PC-9 (cell line): Measurements from ENCODE around the gene CENPA. TPM values are rescaled to one million over a fixed set of nuclear protein-coding genes. Genes with fewer than 3 reads are reported as not detected.
"Not testable (repeated sequence)": the region's sequence is repeated elsewhere in the genome, so short reads cannot be mapped to it uniquely, and the experiment has no call there.

ENCODE experiments used
- BruUV-seq: library from RNA; stranded (reverse); fragments of 400-500 nt; replicated peaks from 2 replicates; lab custom pipeline; 2021; lab: Mats Ljungman, UMichigan
- CTCF ChIA-PET: fragments of 300-600 bp; sonication (Branson Sonifier 250); formaldehyde crosslinking; loops from one replicate; lab custom pipeline; 2022; ENCODE audit warnings: antibody characterized with exemption; lab: Charles Lee
- POLR2A ChIA-PET: fragments of 300-600 bp; sonication (Branson Sonifier 250); formaldehyde crosslinking; loops from one replicate; lab custom pipeline; 2022; ENCODE audit warnings: antibody characterized with exemption; ENCODE audit not compliant: unreplicated experiment; lab: Charles Lee
- DNase-seq, 2 experiments: peaks; one replicate each; pipeline versions ENCODE4 v3.0.0 to v3.0.0-alpha.2; 2015 to 2022; ENCODE audit warnings: mixed read lengths in 1 of 2
- H2AFZ ChIP-seq: fragments of 200-600 bp; sonication (generic); 2 replicates; pipeline ENCODE4 v1.8.1; 2017; ENCODE audit warnings: antibody characterized with exemption
- H3F3A ChIP-seq: fragments of 200-600 bp; sonication (generic); 2 replicates; pipeline ENCODE4 v1.8.1; 2017; ENCODE audit warnings: antibody characterized with exemption, mild to moderate bottlenecking, low read depth; ENCODE audit not compliant: insufficient read depth
- H3K27ac ChIP-seq: fragments of 200-600 bp; sonication (generic); 2 replicates; pipeline ENCODE4 v1.6.1; 2016; ENCODE audit warnings: mixed run types
- H3K27me3 ChIP-seq: fragments of 200-600 bp; sonication (generic); 2 replicates; pipeline ENCODE4 v1.6.1; 2016; ENCODE audit warnings: low read depth, mixed run types; ENCODE audit not compliant: insufficient read depth
- H3K36me3 ChIP-seq: fragments of 200-600 bp; sonication (generic); 2 replicates; pipeline ENCODE4 v1.6.1; 2016; ENCODE audit warnings: low read depth, mixed run types
- H3K4me1 ChIP-seq: fragments of 200-600 bp; sonication (generic); replicated peaks from 2 replicates; pipeline ENCODE4 v1.6.1; 2016; ENCODE audit warnings: mixed run types; ENCODE audit not compliant: insufficient read depth
- H3K4me2 ChIP-seq: fragments of 200-600 bp; sonication (generic); 2 replicates; pipeline ENCODE4 v1.6.1; 2017; ENCODE audit warnings: mixed run types
- H3K4me3 ChIP-seq: fragments of 200-600 bp; sonication (generic); 2 replicates; pipeline ENCODE4 v1.6.1; 2016; ENCODE audit warnings: mixed run types
- H3K79me2 ChIP-seq: fragments of 200-600 bp; sonication (generic); 2 replicates; pipeline ENCODE4 v1.6.1; 2017; ENCODE audit warnings: low read depth, mixed run types
- H3K9me2 ChIP-seq: fragments of 200-600 bp; sonication (generic); 2 replicates; pipeline ENCODE4 v1.8.1; 2017; ENCODE audit warnings: mild to moderate bottlenecking; ENCODE audit not compliant: insufficient read depth
- H3K9me3 ChIP-seq: fragments of 200-600 bp; sonication (generic); 2 replicates; pipeline ENCODE4 v1.8.1; 2016; ENCODE audit warnings: low read depth; ENCODE audit not compliant: insufficient read depth
- H4K20me1 ChIP-seq: fragments of 200-600 bp; sonication (generic); 2 replicates; pipeline ENCODE4 v1.8.1; 2017; ENCODE audit not compliant: insufficient read depth
- EZH2 ChIP-seq: fragments of 200-600 bp; sonication (generic); IDR thresholded peaks from 2 replicates; pipeline ENCODE4 v1.8.0; 2017; ENCODE audit warnings: antibody characterized with exemption, low read depth
- intact Hi-C: fragments of 100-400 bp; cut with micrococcal nuclease; formaldehyde crosslinking; loops from one replicate; pipeline ENCODE4 v1.10.0; 2022; ENCODE audit not compliant: unreplicated experiment
- total RNA-seq: library from RNA; stranded (reverse); gene quantifications from 2 replicates; pipeline ENCODE4 v1.2.3, GENCODE V29; 2021
- TF ChIP-seq, protein P1 (sequence below): fragments of 200-600 bp; sonication (generic); conservative IDR thresholded peaks from 2 replicates; pipeline ENCODE4 v1.6.1; 2017; ENCODE audit warnings: mixed run types, antibody characterized with exemption, mild to moderate bottlenecking, moderate library complexity

The CENPA gene
- total RNA-seq, 1 experiment from 2014 or later: 48.8 TPM

DNA sequence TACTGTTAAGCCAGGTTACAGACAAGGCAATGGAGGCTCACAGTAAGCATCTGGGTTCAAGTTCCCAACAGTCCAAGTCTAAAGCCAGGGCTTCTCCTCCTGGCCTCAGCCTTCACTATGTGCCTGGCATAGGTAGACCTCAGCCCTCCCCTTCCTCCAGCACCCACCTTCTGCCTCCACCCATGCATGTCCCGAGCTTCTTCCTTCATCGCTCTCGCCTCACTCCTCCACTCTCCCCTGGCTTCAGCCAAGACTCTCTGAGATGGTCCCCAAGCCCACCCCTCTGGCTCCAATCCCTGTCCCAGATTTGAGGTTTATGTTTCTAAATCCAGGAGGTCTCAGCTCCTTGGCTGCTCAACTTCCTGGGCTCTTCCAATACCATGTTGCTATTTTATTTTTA, 26.9 kb downstream of the CENPA start:
- Histone ChIP-seq H2AFZ (no peak overlapping the region), H3K4me1 (no peaks in the 10 kb centered on the region), H3K9me2 (no peaks in the 10 kb centered on the region), H3K9me3 (no peaks in the 10 kb centered on the region), H3K27me3 (peaks cover 8% of the 10 kb centered on the region; the same call in 1 of the 2 replicates), H3K27ac (no peak overlapping the region), H3K79me2 (no peaks in the 10 kb centered on the region), H3F3A (no peaks in the 10 kb centered on the region), H3K4me2 (no peak overlapping the region), H3K36me3 (no peaks in the 10 kb centered on the region), H4K20me1 (no peaks in the 10 kb centered on the region), H3K4me3 (no peak overlapping the region)
- BruUV-seq: no TSS peak
- ChIA-PET CTCF (no interaction called here), POLR2A (interaction anchor here (0.8 kb wide), 1 partner anchor 271 kb away, joined by 8 read pairs; no protein-coding TSS in a partner anchor)
- TF ChIP-seq, protein P1, sequence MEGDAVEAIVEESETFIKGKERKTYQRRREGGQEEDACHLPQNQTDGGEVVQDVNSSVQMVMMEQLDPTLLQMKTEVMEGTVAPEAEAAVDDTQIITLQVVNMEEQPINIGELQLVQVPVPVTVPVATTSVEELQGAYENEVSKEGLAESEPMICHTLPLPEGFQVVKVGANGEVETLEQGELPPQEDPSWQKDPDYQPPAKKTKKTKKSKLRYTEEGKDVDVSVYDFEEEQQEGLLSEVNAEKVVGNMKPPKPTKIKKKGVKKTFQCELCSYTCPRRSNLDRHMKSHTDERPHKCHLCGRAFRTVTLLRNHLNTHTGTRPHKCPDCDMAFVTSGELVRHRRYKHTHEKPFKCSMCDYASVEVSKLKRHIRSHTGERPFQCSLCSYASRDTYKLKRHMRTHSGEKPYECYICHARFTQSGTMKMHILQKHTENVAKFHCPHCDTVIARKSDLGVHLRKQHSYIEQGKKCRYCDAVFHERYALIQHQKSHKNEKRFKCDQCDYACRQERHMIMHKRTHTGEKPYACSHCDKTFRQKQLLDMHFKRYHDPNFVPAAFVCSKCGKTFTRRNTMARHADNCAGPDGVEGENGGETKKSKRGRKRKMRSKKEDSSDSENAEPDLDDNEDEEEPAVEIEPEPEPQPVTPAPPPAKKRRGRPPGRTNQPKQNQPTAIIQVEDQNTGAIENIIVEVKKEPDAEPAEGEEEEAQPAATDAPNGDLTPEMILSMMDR: no peak
- no peak for TF ChIP-seq EZH2
- DNase-seq: no peak
- intact Hi-C loops: no loop called here

DNA sequence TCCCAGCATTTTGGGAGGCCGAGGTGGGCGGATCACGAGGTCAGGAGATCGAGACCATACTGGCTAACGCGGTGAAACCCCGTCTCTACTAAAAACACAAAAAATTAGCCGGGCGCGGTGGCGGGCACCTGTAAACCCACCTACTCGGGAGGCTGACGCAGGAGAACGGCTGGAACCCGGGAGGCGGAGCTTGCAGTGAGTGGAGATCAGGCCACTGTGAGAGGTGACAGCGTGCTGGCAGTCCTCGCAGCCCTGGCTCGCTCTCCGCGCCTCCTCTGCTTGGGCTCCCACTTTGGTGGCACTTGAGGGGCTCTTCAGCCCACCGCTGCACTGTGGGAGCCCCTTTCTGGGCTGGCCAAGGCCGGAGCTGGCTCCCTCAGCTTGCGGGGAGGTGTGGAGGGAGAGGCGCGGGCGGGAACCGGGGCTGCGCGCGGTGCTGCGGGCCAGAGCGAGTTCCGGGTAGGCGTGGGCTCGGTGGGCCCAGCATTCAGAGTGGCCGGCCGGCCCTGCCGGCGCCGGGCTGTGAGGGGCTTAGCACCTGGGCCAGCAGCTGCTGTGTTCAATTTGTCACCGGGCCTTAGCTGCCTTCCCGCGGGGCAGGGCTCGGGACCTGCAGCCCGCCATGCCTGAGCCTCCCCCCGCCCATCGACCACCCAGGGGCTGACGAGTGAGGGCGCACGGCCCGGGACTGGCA, 28.4 kb downstream of the CENPA start:
- intact Hi-C loops, DNase-seq, POLR2A ChIA-PET, BruUV-seq, H3K27me3 ChIP-seq, H2AFZ ChIP-seq, H3K9me2 ChIP-seq, H3K9me3 ChIP-seq, H3K4me3 ChIP-seq, H3F3A ChIP-seq, H3K4me2 ChIP-seq, H3K79me2 ChIP-seq, H3K4me1 ChIP-seq, H3K36me3 ChIP-seq, H3K27ac ChIP-seq, H4K20me1 ChIP-seq, CTCF ChIA-PET: not testable (repeated sequence)

DNA sequence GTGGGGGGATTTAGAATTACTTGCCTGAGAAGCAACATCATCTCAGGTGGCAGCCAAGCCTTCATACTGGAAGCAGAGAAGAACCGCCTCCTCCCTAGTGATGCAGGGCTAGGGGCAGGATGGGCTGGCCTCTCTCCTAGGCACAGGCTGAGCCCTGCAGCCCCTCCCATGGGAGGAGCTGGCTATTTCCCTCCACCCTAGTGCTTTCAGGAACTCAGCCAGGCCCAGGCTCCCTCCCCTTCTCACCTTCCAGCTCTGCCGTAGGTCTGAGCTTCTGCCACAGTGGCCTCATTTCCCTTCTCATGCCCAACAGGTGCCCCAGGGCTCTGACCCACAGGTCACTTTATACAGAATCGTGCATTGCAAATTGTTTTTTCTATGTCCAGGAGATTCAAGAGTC, 31.0 kb downstream of the CENPA start:
- H3K4me3 ChIP-seq: no peak overlapping the region
- H3K79me2 ChIP-seq: no peaks in the 10 kb centered on the region
- H3K4me2 ChIP-seq: no peak overlapping the region
- H3K9me2 ChIP-seq: no peaks in the 10 kb centered on the region
- ChIA-PET CTCF (interaction anchor here (0.6 to 0.7 kb wide), 2 partner anchors 28 to 160 kb away, joined by 3 to 9 read pairs; no protein-coding TSS in a partner anchor), POLR2A (interaction anchor here (0.7 kb wide), 1 partner anchor 25 kb away, joined by 10 read pairs; no protein-coding TSS in a partner anchor)
- no peaks in the 10 kb centered on the region for H3F3A ChIP-seq
- intact Hi-C loops: no loop called here
- H4K20me1 ChIP-seq: no peaks in the 10 kb centered on the region
- no peaks in the 10 kb centered on the region for H3K36me3 ChIP-seq
- no peak overlapping the region for H2AFZ ChIP-seq
- no peak overlapping the region for H3K27ac ChIP-seq
- BruUV-seq: no TSS peak
- no peaks in the 10 kb centered on the region for H3K4me1 ChIP-seq
- H3K27me3 ChIP-seq: no peaks in the 10 kb centered on the region; the same call in 1 of the 2 replicates
- TF ChIP-seq EZH2: no peak
- TF ChIP-seq, protein P1: no peak
- peak; percentile 51 to 53 for DNase-seq
- no peaks in the 10 kb centered on the region for H3K9me3 ChIP-seq
